Central memory CD8-positive, alpha-beta T cell (primary cell): ENCODE results near the gene TADA2B.

ENCODE experiments used
- ATAC-seq: fragments of 150-1000 bp; cut with Tn5 transposase; replicated peaks from 2 replicates; pipeline ENCODE4 v1.10.0; 2022; ENCODE audit warnings: mild to moderate bottlenecking, moderate FRiP score, moderate number of reproducible peaks; ENCODE audit not compliant: poor library complexity, severe bottlenecking; ENCODE audit errors: extremely low read depth
- DNase-seq, 2 donors: peaks; one replicate each; pipeline ENCODE4 v3.0.0; 2021; ENCODE audit warnings: low spot score in 2 of 2
- H3K27ac Mint-ChIP-seq: one replicate; pipeline ENCODE4 v1.8.0; 2022; ENCODE audit warnings: low read depth, mild to moderate bottlenecking, moderate library complexity, mixed read lengths
- H3K27me3 Mint-ChIP-seq: one replicate; pipeline ENCODE4 v1.8.0; 2022; ENCODE audit warnings: mixed read lengths
- H3K36me3 Mint-ChIP-seq: one replicate; pipeline ENCODE4 v1.8.0; 2022; ENCODE audit warnings: mild to moderate bottlenecking, moderate library complexity, mixed read lengths; ENCODE audit not compliant: insufficient read depth
- H3K4me1 Mint-ChIP-seq: one replicate; pipeline ENCODE4 v1.8.0; 2022; ENCODE audit warnings: mixed read lengths
- H3K4me3 Mint-ChIP-seq: one replicate; pipeline ENCODE4 v1.8.0; 2022; ENCODE audit warnings: mild to moderate bottlenecking, moderate library complexity, mixed read lengths
- H3K9me3 Mint-ChIP-seq: one replicate; pipeline ENCODE4 v1.8.0; 2022; ENCODE audit warnings: mixed read lengths

Gene TADA2B

DNA sequence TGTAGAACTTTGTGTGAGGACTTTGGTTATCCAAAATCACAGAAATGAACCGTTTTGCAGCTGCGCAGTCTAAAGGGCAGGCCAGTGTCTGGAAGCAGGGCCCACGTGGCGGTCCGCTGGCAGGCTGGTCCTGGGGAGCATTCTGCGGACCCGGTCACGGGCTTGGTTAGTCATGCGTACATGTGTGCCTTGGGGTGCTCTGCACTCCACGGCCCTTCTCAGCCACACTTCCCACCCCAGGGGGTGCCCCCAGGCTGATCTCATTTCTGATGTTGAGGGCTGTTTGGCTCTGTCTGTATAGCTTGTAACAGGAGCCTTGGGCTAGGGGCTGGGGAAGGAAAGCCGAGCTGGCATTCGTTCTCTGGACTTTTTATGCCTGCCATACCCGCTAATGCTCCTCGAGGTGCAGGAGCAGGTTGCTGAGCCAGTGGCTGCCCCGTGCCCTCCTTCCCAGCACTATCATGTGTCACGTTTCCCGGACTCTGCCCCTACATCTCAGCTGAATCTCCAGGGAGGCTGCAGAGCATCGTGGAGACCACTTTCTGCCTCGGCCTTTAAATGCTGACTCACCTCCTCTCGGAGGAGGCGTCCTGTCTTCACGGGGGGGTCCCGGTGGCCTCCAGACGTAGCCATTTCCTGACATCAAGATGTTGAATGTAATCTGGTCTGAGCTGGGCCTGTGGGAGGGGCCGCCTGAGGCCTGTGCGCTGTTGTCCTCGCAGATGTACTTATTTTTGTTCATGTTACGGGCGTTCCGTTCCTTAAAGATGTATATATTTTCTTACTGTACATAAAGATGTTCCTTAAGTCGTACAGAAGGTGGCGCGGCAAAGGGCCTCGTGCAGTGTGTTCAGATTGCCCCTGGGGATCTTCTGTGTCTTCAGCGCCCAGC is 11.4 kb upstream of the TADA2B start:
- Mint-ChIP-seq H3K27ac (no peak overlapping the region), H3K36me3 (peaks cover 23% of the 10 kb centered on the region)
- DNase-seq: no peak

DNA sequence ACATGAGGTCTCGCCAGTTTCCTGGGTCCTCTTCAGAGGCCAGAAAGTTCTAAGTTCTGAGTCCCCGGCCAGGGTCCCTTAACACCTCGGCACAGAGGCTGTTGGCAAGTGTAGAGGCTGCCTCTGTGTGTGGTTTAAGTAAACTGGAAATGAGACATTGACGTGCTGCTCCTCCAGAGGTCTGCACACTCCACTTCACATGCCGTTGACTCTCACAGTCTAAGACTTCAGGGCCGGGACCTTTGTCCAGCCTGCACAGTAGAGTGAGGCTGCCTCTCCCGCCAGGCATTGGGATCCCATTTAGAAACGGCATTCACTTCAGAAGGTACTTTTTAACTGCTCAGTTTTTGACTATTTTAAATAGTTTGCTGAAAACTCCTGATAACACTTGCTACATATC is 10.6 kb upstream of the TADA2B start:
- DNase-seq (no peak), ATAC-seq (no peak)
- Mint-ChIP-seq H3K4me1 (peaks cover 3% of the 10 kb centered on the region), H3K27me3 (no peaks in the 10 kb centered on the region), H3K9me3 (no peaks in the 10 kb centered on the region), H3K4me3 (no peak overlapping the region), H3K36me3 (peaks cover 22% of the 10 kb centered on the region), H3K27ac (no peak overlapping the region)

More for the DNA sequence above, 11.4 kb upstream of the TADA2B start:
- Mint-ChIP-seq H3K4me1 (no peaks in the 10 kb centered on the region), H3K27me3 (no peaks in the 10 kb centered on the region), H3K4me3 (no peak overlapping the region), H3K9me3 (no peaks in the 10 kb centered on the region)
- ATAC-seq: no peak

DNA sequence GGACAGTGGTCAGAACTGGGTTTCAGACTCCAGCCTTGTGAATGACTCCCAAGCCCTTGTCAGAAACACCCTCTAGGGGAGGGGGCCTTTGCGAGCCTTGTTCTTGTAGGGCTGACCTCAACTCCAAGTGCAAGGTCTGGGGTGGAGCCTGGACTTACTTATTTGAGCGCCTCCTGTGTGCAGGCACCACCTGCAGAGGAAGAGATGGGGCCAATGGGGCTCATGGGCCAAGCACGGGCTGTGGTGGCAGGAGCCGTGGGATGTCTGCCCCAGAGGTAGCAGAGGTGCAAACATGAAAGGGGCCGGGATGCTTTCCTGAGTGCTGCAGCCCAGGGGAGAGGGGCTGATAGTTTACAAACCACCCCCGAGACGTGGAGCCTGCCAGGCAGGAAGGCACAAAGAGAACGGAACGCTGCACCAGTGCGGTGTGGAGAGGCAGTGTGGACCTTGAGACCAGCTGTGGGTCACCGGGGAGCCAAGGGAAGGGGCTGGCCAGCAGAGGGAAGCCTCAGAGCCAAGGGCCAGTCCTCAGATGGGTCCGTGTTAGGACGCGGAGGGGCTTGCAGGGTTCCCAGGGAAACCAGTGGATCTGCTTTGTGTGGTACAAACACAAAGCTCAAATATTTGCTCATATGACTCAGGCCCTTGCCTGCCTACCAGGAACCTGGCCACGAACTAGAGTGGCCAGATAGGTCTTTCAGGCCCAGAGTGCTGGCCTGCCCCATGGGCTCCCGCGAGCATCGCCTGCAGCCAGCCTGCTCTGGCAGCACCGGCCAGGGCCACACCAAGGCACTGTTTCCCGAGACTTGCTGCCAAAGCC is 8.7 kb upstream of the TADA2B start:
- ATAC-seq (no peak), DNase-seq (no peak)
- no peak overlapping the region for H3K4me3 Mint-ChIP-seq
- no peak overlapping the region for H3K27ac Mint-ChIP-seq
- no peaks in the 10 kb centered on the region for H3K27me3 Mint-ChIP-seq
- peaks cover 7% of the 10 kb centered on the region for H3K4me1 Mint-ChIP-seq
- peaks cover 17% of the 10 kb centered on the region for H3K36me3 Mint-ChIP-seq
- H3K9me3 Mint-ChIP-seq: no peaks in the 10 kb centered on the region

DNA sequence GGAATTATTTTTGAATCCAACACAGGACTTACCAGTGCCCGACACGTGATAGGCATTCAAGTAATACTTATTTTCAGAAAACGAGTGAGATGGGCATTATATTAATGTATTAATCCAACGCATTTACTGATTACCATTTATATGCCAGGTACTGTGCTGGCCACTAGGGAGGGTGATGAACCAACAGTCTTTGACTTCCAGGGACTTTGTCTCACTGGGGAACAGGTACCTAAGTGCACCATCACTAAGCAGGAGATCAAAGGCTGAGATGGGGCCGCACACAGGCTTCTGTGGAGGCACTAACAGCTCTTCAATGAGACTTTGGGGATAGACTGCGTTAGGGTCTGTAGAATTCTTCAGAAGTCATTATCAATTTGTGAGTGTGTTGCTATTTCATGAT is 5.7 kb upstream of the TADA2B start:
- ATAC-seq (no peak), DNase-seq (no peak)

DNA sequence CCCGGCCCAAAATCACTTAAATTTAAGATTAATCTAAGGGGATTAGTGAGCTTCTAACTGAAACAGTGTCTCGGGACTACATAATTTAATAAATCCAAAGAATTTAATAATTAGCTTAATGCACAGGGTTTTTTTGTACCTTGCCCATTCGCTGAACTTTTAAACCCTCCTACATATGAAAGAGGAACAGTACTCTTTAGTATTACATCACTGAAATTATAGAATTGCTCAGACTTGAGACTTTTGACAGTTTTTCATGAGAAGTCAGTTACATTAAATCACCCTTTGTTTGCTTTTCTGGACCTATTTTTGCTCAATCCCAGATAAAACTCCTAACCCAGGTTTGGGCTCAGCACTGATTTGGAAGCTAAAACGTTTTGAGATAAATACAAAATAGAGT is 2.4 kb upstream of the TADA2B start:
- DNase-seq: no peak
- Mint-ChIP-seq H3K9me3 (no peaks in the 10 kb centered on the region), H3K4me3 (no peak overlapping the region), H3K36me3 (peaks cover 31% of the 10 kb centered on the region), H3K27me3 (no peaks in the 10 kb centered on the region), H3K4me1 (peaks cover 41% of the 10 kb centered on the region), H3K27ac (no peak overlapping the region)
- ATAC-seq: no peak

More for the DNA sequence above, 5.7 kb upstream of the TADA2B start:
- H3K36me3 Mint-ChIP-seq: peaks cover 10% of the 10 kb centered on the region
- no peaks in the 10 kb centered on the region for H3K9me3 Mint-ChIP-seq
- H3K27ac Mint-ChIP-seq: no peak overlapping the region
- no peaks in the 10 kb centered on the region for H3K27me3 Mint-ChIP-seq
- H3K4me1 Mint-ChIP-seq: peaks cover 16% of the 10 kb centered on the region
- H3K4me3 Mint-ChIP-seq: no peak overlapping the region

DNA sequence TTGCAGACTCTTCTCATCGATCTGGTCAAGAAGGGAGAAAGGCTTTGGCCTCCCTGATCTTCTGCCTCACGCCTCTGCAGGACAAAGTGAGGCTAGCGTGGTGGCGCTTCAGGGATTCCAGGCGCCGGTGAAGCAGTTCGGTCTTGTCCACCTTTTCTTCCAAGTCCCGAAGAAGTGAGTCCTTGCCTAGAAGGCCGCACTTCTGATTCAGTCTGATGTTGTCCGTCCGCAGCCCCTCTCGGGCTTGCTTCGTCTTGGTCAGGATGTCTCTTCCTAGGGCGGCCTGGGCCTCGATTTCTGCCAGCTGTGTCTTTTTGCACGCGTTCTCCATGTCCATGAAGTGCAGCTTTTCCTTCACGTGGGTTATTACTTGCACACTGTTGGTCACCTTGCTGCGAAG is 1.9 kb upstream of the TADA2B start:
- ATAC-seq (no peak), DNase-seq (no peak)
- no peak overlapping the region for H3K4me3 Mint-ChIP-seq
- H3K27me3 Mint-ChIP-seq: no peaks in the 10 kb centered on the region
- peaks cover 32% of the 10 kb centered on the region for H3K36me3 Mint-ChIP-seq
- H3K4me1 Mint-ChIP-seq: peaks cover 46% of the 10 kb centered on the region
- no peaks in the 10 kb centered on the region for H3K9me3 Mint-ChIP-seq
- no peak overlapping the region for H3K27ac Mint-ChIP-seq

DNA sequence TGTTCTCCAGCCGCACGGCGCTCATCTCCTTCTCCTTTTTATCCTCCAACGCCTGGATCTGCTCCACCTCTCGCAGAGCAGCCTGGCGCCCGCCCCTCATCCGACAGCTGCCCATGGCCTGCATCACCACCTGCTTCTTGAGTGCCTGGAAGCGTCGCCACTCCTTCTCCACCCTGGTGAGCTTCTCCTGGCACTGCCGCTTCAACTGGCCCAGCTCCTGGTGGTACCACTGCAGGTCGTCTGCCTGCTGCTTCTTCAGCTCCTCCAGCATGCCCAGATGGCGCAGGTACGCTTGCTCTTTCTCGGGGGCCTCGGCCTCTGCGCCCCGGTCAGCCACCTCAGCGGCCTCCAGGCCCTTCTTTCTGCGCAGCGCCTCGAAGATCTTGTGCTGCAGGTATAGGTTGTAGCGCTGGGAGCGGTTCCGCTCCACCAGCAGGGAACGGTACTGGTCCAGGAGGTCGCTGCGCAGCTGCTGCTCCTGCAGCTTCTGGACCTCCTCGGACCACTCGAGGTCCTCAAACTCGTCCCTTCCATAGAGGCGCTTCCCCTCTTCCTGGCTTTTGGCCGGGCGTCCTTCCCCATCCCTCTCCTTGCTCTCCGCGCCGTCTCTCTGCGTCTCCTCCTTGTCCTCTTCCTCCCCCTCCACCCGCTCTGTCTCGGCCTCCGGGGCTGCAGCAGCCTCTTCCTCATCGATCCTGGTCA is 1.2 kb upstream of the TADA2B start:
- H3K4me3 Mint-ChIP-seq: peak overlapping the region; percentile 92
- H3K36me3 Mint-ChIP-seq: peaks cover 34% of the 10 kb centered on the region
- H3K27me3 Mint-ChIP-seq: no peaks in the 10 kb centered on the region
- H3K27ac Mint-ChIP-seq: no peak overlapping the region
- no peak for DNase-seq
- ATAC-seq: no peak
- H3K9me3 Mint-ChIP-seq: no peaks in the 10 kb centered on the region
- peaks cover 53% of the 10 kb centered on the region for H3K4me1 Mint-ChIP-seq

DNA sequence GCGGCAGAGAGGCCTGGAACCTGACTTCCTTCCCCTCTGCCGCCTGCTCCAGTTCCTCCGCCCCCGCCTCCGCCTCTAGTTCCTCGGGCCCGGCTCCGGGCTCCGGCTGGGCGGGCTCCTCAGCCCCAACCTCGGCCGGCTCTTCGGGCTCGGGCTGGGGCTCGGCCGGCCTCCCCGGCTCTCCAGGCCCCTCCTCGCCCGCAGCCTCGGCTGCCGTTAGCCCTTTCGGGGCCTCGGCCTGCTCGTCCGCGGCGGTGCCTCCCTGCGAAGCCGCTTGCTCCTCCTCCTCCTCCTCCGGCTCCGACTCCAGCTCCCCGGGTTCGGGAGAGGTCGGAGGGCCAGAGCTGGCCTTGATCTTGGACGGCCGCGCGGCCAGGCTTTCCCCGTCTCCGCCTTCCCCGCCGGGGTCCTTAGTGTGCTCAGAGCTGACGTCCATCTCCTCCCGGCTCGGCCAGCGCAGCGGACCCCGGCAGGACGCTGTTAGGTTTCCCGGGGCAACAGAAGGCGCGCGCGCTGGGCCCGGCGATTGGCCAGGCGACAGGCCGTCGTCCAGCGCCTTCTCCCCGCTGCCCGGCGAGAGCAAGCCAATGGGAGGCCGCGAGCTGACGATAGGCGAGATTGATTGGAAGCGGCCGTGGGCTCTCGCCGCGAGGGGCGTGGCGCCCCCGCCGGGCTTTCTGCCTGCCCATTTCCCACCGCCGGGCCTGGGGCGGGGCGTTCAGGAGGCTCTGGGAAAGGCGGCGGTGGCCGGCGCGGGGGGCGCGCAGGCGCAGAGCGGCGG is 479 bp upstream of the TADA2B start:
- Mint-ChIP-seq H3K9me3 (no peaks in the 10 kb centered on the region), H3K4me1 (peaks cover 57% of the 10 kb centered on the region), H3K4me3 (peak overlapping the region; percentile 92), H3K27me3 (no peaks in the 10 kb centered on the region), H3K27ac (peak overlapping the region; percentile 88), H3K36me3 (peaks cover 36% of the 10 kb centered on the region)
- ATAC-seq (peak; percentile 67), DNase-seq (peak; percentile 82 to 84)

DNA sequence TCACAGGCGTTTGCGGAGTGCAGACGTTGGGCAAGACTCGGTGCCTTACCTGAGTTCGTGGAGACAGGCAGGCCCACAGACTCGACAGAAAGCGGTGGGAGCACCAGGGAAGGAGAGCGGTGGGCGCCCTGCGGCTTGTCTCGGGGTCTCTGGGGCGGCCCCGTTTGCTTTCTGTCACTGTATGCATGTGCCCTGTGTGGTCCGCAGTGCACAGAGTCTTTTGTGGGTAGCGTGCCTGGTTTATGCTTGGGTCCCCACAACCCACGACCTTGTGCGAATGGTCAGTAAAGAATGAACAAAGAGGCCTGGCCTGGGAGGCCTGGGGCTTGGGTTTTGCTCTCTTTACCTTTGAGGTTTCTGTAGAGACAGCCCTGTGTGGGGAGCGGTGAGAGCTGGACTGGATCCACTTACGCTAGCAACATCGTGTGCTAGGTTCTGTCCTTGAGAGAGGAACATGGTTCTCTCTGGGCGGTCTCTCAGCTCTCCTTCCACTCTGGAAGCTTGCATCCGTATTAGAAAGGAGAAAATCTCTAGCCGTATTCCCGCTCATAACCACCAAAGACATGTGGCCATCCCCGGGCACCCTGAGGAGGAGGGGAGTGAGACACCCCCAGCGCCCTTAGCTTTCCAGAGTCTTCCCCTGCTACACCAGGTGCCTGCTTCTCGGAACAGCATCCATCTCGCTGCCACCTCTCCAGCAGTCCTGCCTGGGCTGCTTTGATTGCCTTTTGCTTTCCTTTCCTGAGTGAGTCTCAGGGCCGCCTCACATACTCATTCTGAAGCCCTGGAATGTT is 1.2 kb downstream of the TADA2B start:
- Mint-ChIP-seq H3K27me3 (no peaks in the 10 kb centered on the region), H3K4me1 (peaks cover 64% of the 10 kb centered on the region), H3K27ac (peak overlapping the region; percentile 88), H3K36me3 (peaks cover 38% of the 10 kb centered on the region), H3K9me3 (no peaks in the 10 kb centered on the region), H3K4me3 (peak overlapping the region; percentile 92)
- no peak for DNase-seq
- no peak for ATAC-seq

DNA sequence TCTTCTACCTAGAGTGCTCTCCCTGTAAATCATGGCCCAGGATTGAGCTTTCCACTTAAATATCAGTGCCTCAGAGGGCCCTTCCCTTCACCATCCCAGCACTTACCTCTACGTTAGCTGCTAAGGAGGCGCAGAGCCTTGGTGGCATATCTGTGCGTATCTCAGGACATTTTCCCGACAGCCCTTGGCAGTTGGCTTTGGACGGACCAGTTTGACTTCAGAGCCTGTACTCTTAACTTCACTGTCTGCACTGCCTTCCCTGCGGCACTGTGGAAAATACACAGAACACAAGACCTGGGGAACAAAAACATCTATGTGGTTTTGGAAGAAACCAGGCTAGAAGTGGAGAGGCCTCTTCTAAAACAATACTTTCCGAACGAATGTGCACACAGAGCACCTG is 2.4 kb downstream of the TADA2B start:
- H3K36me3 Mint-ChIP-seq: peaks cover 36% of the 10 kb centered on the region
- H3K27me3 Mint-ChIP-seq: no peaks in the 10 kb centered on the region
- no peaks in the 10 kb centered on the region for H3K9me3 Mint-ChIP-seq
- H3K4me3 Mint-ChIP-seq: peak overlapping the region; percentile 92
- H3K4me1 Mint-ChIP-seq: peaks cover 71% of the 10 kb centered on the region
- ATAC-seq (no peak), DNase-seq (no peak)
- H3K27ac Mint-ChIP-seq: no peak overlapping the region
